ENCODE measurements around the gene PSG11.
"Not testable (repeated sequence)": the region's sequence is repeated elsewhere in the genome, so short reads cannot be mapped to it uniquely, and the experiment has no call there.

Gene PSG11

DNA sequence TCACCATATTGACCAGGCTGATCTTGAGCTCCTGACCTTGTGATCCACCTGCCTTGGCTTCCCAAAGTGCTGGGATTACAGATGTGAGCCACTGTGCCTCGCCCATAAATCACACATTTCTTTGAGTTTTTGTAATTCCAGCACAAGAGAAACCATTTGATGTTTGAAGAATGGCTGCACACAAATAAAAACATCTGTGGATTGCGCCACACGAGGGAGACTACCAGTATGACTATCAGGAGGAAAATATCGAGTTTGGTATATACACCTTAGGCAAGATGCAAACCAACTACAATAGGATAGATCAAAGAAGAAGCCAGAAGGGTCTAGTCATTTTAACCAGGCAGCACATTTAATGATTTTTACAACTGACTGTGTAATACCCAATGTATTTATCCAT is 20.4 kb downstream of the PSG11 start:
- DNase-seq (ENCODE audit: low spot score in 2 of 2); ATAC-seq; H3K36me3 Mint-ChIP-seq; H3K27ac Mint-ChIP-seq; H3K9me3 Mint-ChIP-seq; H3K4me3 Mint-ChIP-seq; H3K4me1 Mint-ChIP-seq: not testable (repeated sequence)

DNA sequence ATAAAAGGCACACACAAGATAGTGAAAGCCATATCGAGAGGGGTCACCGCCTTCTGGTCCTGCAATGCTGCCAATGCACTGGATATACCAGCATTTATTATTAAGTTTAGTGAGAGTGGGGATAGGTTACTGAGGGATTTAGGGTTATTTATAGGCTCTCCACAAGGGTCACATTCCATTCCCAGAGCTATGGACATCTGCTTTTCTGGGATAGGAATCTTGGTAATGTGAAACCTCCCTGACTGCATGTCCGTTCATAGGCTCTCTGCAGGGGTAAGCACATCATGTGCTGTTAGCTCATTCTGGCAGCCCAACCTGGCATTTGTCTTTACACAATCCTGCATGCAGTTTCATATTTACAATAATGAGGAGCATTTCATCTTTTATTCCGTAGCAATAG is 21.4 kb downstream of the PSG11 start:
- not testable (repeated sequence) for H3K36me3 Mint-ChIP-seq; H3K4me1 Mint-ChIP-seq; H3K27ac Mint-ChIP-seq; DNase-seq (ENCODE audit: low spot score in 2 of 2); ATAC-seq; H3K4me3 Mint-ChIP-seq; H3K9me3 Mint-ChIP-seq

DNA sequence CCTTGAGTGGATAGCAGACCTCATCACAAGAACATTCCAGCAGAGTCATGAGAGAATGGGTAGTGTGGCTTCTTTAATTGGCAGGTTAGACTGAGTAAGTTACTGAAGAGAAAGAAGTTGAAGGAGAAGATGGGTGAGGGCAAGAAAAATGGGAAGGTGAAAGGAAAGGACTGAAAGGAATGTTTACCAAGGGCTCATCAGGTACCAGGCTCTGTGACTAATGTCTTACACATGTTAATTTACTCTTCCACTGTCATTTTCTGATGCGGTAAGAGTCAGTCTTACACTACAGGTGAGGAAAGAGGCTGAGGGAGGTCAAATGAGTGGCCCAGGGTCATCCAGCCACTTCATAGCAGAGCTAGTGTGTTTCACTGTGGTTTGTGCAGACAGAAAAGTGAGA is 22.6 kb downstream of the PSG11 start:
- H3K4me1 Mint-ChIP-seq; H3K9me3 Mint-ChIP-seq; H3K27ac Mint-ChIP-seq; DNase-seq (ENCODE audit: low spot score in 2 of 2); H3K4me3 Mint-ChIP-seq; ATAC-seq; H3K36me3 Mint-ChIP-seq: not testable (repeated sequence)

DNA sequence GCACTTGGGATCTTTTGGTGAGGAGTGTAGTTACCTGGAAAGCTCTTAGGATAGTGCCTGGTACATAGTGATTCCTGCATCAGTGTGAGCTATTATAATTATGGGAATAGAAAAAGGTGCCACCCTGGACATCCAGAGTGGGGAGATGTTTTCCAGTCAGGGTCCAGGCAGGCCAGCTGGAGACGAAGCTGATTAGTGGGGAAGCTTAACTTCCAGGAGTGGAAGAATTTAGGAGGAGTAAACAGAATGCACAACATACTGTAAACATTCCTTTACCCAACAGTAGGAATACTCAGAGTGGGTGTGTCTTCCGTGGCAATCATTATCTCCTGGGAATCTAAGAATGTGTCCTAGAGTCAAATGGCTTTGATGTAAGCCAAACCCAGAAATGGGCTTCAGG is 23.3 kb downstream of the PSG11 start:
- H3K9me3 Mint-ChIP-seq; H3K4me1 Mint-ChIP-seq; DNase-seq (ENCODE audit: low spot score in 2 of 2); H3K4me3 Mint-ChIP-seq; H3K27ac Mint-ChIP-seq; H3K36me3 Mint-ChIP-seq; ATAC-seq: not testable (repeated sequence)

DNA sequence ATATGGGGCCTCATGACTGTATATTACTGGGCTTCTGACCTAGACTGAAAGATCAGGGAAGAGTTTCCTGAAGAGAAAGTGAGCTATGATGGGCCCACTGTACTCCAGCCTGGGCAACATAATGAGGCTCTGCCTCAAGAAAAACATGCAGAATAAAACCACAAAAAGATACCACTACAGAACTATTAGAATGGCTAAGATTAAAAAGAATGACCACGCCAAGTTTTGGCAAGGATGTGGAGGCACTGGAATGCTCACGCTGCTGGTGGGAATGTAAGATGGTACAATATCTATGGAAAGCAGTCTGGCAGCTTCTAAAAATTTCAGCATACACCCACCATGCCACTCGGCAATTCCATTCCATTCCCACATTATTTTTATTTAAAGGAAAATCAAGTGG is 30.1 kb downstream of the PSG11 start:
- H3K4me3 Mint-ChIP-seq; H3K4me1 Mint-ChIP-seq; H3K36me3 Mint-ChIP-seq; ATAC-seq; H3K27ac Mint-ChIP-seq; H3K9me3 Mint-ChIP-seq; DNase-seq (ENCODE audit: low spot score in 2 of 2): not testable (repeated sequence)

DNA sequence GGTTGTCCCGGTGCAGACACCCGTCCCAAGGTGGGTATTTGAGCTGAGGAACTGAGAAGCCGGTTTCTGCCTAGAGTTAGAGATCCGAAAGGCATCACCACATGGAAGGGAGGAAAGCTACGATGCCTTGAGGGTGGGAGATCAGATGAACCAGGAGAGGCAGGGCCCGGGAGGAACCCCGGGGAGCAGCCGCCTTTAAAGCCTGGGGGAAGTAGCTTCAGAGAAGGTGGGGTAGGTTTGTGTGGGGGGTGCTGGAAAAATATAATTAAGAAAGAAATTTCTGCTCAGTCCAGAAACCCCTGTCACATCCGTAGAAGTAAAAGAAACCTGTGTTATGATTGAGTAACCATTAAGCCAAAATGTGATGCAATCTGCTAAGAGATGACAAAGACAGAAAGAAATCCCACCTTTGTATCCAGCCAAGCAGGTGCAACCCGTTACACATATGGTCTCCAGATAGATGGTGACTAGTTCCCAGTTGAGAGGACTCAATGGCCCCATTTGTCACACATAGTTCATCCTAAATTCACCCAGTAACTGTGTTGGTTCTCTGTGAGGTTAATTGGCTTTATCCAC is 34.2 kb downstream of the PSG11 start:
- H3K4me1 Mint-ChIP-seq, H3K9me3 Mint-ChIP-seq, H3K4me3 Mint-ChIP-seq: not testable (repeated sequence)

DNA sequence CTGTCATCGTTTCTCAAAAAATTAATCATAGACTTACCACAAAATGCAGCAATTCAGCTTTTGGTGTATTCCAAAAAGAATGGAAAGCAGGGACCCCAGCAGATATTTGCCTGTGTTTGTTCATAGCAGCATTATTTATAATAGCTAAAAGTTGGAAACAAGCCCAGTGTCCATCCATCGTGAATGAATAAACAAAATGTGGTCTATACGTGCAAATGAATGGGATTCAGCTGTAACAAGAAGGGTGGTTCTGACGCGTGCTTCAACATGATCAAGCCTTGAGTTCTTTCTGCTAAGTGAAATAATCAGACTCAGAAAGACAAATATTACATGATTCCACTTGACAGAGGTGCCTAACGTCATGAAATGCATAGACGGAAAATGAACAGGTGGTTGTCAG is 36.4 kb downstream of the PSG11 start:
- no peak for ATAC-seq
- Mint-ChIP-seq H3K27ac (no peak overlapping the region), H3K4me3 (no peak overlapping the region), H3K4me1 (no peaks in the 10 kb centered on the region), H3K9me3 (no peaks in the 10 kb centered on the region), H3K36me3 (no peaks in the 10 kb centered on the region)
- no peak for DNase-seq (ENCODE audit: low spot score in 2 of 2)

More for the DNA sequence above, 34.2 kb downstream of the PSG11 start:
- not testable (repeated sequence) for ATAC-seq; H3K27ac Mint-ChIP-seq; H3K36me3 Mint-ChIP-seq; DNase-seq (ENCODE audit: low spot score in 2 of 2)

DNA sequence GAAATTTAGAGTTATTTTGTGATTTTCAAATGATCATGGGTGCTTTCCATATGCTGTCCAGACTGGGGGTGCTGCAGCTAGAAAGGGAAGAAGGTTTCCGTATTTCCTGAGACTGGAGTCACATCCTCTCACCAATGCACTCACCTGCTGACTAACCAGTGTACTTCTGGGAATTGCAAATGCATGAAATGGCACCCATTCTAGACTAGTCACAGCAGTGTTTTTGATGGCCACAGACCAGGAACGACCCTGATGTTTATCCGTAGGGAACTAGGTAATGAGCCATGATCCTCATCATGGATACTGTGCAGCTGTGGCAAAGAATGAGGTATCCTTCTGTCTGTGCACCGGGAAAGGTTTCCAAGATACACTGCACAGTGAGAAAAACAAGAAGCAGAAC is 37.1 kb downstream of the PSG11 start:
- H3K9me3 Mint-ChIP-seq; ATAC-seq; H3K36me3 Mint-ChIP-seq; H3K4me3 Mint-ChIP-seq; DNase-seq (ENCODE audit: low spot score in 2 of 2); H3K4me1 Mint-ChIP-seq; H3K27ac Mint-ChIP-seq: not testable (repeated sequence)

DNA sequence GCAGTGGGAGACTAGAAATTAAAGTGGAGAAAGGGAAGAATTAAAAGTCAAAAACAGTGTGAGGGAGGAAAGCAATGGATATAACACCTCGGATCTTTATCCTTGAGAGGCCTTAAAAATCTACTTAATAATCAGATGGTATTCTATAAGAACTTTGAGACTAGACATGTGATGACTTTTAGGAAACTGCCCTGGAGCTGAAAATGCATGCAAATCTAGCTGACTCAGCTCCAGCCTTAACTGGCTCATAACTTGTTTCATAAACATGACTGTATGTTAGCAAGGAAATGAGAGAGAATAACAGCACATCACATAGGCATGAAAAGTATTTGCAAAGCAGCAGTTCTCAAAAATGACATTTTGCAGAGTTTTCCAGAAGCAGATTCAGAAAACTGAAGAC is 38.1 kb downstream of the PSG11 start:
- H3K9me3 Mint-ChIP-seq; H3K4me1 Mint-ChIP-seq; H3K36me3 Mint-ChIP-seq; H3K4me3 Mint-ChIP-seq; DNase-seq (ENCODE audit: low spot score in 2 of 2); ATAC-seq; H3K27ac Mint-ChIP-seq: not testable (repeated sequence)

DNA sequence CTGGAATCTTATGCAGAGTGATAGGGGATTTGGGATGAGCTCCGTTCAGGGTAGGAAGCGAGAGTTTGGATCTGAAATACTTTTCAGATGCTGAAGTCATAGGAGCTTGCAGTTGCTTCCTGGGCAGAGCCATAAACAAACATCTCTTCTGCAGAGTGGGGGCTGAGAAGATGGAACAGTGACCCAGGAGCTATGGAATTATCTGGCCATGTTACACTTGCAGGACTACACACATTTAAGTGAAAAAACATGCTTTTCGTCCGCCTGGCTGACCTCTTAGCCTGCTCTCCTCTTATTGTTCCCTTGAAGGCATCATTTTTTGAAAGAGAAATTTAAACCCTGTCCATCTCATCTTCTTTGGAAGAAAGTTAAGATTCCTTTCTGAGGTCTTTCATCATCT is 40.7 kb downstream of the PSG11 start:
- H3K4me1 Mint-ChIP-seq = no peaks in the 10 kb centered on the region
- peaks cover 8% of the 10 kb centered on the region for H3K9me3 Mint-ChIP-seq
- ATAC-seq (no peak), DNase-seq (ENCODE audit: low spot score in 2 of 2) (no peak)
- no peak overlapping the region for H3K27ac Mint-ChIP-seq
- no peaks in the 10 kb centered on the region for H3K36me3 Mint-ChIP-seq
- no peak overlapping the region for H3K4me3 Mint-ChIP-seq

DNA sequence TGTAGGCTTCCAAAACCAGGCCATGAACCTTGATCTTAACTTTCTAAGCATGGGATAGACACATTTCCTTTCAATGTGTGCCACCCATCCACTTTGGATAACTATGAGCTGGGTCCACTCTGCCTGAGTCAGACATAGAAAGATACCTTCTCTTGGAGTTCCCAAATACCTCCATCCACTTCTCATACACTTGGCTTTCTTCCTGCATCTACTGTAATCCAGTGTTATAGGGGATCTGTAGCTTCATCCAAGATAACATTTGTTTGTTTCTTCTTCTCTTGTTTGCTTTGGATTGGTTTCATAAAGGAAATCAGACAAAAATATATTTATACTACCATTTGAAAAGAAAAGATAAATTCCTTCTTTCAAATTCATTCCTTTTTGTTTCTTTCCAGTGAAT is 44.2 kb downstream of the PSG11 start:
- not testable (repeated sequence) for H3K9me3 Mint-ChIP-seq; DNase-seq (ENCODE audit: low spot score in 2 of 2); H3K27ac Mint-ChIP-seq; H3K4me3 Mint-ChIP-seq; H3K36me3 Mint-ChIP-seq; H3K4me1 Mint-ChIP-seq; ATAC-seq

DNA sequence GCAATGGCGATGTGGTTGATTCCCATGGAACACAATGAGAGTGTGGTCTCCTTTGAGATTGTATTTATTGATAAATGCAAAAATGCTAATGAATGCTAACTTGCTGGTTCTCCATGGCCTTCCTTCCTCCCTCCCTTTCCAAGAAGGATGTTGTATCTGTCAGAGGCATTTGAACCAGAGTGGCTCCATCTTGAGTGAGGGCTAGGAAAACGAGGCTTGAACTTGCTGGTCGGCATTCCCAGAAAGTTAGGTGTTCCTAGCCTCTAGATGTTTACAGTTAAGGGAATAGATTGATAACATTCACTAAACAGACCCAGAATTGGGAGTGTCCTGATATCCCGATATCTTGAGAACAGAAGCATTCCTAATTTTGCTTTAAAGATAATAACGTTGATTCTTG is 54.8 kb downstream of the PSG11 start:
- not testable (repeated sequence) for H3K4me1 Mint-ChIP-seq; H3K27ac Mint-ChIP-seq; DNase-seq (ENCODE audit: low spot score in 2 of 2); ATAC-seq; H3K4me3 Mint-ChIP-seq; H3K36me3 Mint-ChIP-seq; H3K9me3 Mint-ChIP-seq

DNA sequence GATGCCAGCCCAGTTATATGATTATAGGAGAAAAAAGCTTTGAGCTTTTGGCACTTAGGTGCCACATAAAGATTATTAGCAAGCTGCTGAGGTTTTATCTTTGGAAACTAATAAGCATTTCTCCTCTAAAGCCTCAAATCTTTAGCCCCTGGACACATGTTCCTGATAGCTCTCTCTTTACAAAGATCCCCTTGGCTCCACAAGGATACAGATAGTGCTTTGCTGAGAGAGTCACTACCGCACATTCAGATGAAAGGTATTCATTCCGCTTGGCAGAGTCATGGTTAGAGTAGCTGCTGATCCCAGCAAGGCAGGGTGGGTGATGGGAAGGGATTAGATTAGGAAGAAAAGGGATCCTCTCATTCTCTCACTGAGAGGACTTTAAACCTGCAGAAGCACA is 61.1 kb downstream of the PSG11 start:
- no peak for ATAC-seq
- DNase-seq (ENCODE audit: low spot score in 2 of 2) = no peak
- H3K27ac Mint-ChIP-seq = no peak overlapping the region
- no peaks in the 10 kb centered on the region for H3K9me3 Mint-ChIP-seq
- H3K4me3 Mint-ChIP-seq = no peak overlapping the region
- no peaks in the 10 kb centered on the region for H3K4me1 Mint-ChIP-seq
- no peaks in the 10 kb centered on the region for H3K36me3 Mint-ChIP-seq

DNA sequence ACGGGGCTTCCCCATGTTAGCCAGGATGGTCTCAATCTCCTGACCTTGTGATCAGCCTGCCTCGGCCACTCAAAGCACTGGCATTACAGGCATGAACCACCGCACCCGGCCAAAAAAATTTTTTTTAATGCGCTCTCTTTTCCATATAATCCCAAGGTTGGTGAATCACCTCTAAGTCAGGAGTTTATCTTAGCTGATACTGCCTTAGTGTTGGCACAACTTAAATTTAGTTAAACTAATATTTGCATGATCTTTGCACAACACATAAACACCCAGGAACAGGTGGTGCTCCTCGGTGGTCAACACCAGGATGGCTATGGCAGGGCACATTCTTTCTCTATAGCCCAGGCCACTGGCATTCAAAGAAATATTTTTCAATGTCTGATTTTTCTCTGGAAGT is 65.2 kb downstream of the PSG11 start:
- H3K27ac Mint-ChIP-seq = no peak overlapping the region
- no peaks in the 10 kb centered on the region for H3K36me3 Mint-ChIP-seq
- DNase-seq (ENCODE audit: low spot score in 2 of 2) (no peak), ATAC-seq (no peak)
- no peaks in the 10 kb centered on the region for H3K4me1 Mint-ChIP-seq
- H3K9me3 Mint-ChIP-seq = no peaks in the 10 kb centered on the region
- H3K4me3 Mint-ChIP-seq = no peak overlapping the region

Data from stimulated activated effector memory CD8-positive, alpha-beta T cell treated with anti-CD3 and anti-CD28 coated beads, Interleukin-12 subunit alpha, Interleukin-12 subunit beta, amount 100 ng/mL, for 72 hours (primary cell).